Measurements from ENCODE around the gene TMEM221. TPM values are rescaled to one million over a fixed set of nuclear protein-coding genes. Genes with fewer than 3 reads are reported as not detected.

TMEM221 gene
- total RNA-seq, 1 donor from 2014 or later, result 0.37 TPM

DNA sequence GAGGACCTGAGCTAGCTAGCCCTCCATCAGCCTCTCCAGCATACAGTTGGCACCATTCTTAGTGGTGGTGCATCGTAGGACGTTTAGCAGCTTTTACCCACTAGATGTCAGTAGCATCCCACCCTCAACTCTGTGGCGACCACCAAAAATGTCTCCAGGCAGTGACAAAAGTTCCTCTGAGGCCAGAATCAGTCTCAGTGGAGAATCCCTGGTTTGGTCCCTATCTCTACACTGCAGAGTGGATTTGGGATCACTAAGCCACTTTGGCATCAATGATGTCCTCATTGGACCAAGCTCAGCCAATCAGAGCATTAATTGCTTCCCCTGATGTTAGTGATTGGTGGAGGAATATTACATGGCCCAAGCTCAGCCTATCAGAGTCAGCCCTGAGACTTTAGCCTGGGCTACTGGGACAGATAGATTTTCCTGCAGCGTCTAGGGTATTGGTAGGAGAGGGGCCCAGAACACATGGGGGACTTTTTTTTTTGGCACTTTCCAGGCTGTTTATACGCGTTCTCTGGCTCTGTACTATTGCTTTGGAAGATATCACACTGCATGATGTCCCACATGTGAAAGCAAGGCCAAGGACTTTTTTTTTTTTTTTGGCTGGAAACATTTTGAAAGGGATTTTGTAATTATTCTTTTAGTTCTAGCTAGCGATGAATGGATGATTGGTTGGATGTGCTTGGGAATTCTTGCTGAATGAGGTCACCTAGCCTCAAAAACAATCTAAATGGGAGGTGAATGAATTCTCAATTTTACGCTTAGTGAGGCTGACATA lies 7.0 kb downstream of the TMEM221 start:
- no peak for DNase-seq (ENCODE audit: low spot score)

DNA sequence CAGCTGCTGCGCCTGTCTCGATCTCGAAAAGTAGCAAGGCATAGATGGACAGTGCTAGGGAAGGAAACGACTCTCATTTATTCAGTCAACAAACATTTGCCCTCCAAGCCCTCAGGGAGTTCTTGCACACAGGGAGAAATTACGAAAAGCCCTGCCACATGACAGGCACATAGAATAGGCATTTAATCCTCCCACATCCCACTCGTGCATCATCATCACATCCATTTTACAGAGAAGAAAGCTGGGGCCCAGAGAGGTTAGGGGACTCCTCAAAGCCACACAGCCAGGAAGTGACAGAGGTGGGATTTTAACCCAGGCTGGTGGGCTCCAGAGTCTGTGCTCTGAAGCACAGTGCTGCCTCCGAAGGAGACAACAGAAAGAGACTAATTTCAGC lies 11.6 kb downstream of the TMEM221 start:
- no peak for DNase-seq (ENCODE audit: low spot score)

DNA sequence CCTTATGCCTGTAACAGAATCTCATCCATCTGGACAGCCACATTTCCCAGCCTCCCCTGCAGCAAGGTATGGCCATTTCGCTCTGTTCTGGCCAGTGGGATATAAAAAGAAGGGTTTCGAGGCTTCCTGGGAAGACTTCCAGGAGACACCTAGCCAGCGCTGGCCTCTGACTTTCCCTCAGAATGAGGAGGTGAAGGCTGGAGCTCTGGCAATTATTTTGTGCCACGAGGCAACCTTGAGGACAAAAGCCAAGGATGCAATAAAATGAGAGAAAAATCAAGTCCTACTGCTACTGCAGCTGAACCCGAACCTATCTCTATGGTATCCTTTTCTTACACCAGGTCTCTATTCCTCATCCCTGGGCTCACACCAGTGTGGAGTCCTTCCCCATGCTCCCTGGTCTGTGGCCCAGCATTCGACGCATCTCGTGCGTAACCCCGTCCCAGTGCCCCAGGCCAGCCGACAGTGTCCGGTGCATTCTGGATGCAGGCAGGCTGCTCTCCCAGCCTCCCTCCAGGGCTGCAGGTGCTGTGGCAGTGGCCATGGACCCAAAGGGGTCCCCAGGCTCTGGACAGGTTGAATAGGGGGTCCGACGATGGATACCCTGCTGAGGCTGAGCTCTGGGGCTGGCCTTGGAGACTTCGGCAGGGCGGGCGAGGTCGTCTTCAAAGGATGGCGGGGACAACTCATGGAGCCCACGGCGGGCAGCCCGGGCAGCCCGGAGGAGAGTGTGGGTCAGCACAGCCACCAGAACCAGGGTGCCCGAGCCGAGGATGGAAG lies 12.2 kb downstream of the TMEM221 start:
- no peak for DNase-seq (ENCODE audit: low spot score)

DNA sequence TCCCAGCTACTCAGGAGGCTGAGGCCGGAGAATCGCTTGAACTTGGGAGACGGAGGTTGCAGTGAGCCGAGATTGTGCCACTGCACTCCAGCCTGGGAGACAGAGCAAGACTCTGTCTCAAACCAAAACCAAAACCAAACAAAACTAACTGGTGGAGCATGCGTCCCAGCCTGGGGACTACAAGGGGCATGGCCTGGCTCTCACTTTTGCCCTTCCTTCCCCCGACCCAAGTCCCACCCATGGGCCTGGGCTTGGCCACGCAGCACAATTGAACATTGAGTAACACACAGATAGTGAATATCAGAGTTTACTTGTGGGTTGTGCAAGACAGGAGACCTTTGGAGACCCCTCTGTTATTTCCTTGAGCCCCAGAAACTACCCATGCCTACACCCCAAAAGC lies 13.2 kb downstream of the TMEM221 start:
- DNase-seq (ENCODE audit: low spot score), result no peak

DNA sequence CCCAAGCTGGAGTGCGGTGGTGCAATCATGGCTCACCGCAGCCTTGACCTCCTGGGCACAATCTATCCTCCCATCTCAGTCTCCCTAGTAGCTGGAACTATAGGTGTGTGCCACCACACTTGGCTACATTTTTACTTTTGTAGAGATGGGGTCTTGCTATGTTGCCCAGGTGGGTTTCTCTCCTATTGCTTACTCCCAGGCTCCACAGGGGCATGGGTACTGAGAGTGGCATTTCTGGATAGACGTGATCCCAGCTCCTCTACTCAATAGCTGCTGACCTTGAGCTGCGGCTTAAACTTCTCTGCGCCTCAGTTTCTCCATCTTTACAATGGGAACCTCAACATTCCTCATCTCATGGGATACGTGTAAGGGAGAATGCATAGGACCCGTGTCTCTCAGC lies 17.1 kb downstream of the TMEM221 start:
- DNase-seq (ENCODE audit: low spot score), result no peak

DNA sequence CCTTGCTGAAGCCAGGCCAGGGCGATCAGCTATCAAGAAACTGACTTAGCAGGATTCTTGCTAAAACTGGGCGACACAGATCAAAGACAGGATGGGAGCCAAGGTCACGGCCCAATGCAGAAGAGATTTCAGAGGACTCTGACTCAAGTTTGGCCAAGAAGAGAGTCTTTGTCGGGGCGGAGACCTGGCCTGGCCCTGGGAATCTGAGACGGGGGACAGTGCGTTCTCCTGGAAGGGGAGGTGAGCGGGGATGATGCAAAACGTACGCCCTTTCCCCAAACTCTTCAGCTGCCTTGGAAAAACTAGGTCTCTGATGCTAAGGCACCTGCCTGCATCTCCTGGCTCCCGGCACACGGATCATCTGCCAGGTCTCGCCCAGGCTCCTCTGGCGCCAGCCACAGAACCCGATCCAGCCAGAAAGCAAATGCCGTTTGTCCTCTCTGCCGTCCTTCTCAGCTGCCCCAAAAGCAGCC lies 18.8 kb downstream of the TMEM221 start:
- no peak for DNase-seq (ENCODE audit: low spot score)

DNA sequence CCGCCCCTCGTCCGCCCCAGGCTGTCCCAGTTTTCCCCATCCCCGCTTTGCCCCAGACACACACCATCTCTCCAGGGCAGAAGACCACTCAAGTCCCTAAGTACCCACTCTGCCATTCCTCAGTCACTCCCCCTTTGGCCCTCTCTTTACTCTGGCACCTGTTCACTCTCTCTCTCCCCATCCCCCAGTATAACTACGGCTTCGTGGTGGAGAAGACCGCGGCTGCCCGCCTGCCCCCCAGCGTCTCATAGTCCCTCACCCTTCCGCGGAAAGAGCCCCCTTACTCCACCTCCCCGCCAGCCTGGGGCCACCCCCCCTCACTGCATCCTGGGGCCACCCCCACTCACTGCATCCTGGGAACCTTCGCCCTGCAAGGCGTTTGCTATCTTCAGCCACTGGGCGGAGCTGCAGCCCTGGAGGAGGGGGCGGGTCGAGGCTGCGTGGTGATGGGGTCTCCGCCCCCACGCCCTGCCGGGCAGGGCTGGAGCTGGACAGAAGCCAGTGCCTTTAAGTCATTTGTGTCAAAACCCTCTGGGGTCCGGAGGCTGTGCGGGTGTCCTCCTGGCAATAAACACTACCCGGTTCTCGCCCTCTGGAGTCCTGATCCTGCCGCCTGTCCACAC lies 23.6 kb downstream of the TMEM221 start:
- no peak for DNase-seq (ENCODE audit: low spot score)

DNA sequence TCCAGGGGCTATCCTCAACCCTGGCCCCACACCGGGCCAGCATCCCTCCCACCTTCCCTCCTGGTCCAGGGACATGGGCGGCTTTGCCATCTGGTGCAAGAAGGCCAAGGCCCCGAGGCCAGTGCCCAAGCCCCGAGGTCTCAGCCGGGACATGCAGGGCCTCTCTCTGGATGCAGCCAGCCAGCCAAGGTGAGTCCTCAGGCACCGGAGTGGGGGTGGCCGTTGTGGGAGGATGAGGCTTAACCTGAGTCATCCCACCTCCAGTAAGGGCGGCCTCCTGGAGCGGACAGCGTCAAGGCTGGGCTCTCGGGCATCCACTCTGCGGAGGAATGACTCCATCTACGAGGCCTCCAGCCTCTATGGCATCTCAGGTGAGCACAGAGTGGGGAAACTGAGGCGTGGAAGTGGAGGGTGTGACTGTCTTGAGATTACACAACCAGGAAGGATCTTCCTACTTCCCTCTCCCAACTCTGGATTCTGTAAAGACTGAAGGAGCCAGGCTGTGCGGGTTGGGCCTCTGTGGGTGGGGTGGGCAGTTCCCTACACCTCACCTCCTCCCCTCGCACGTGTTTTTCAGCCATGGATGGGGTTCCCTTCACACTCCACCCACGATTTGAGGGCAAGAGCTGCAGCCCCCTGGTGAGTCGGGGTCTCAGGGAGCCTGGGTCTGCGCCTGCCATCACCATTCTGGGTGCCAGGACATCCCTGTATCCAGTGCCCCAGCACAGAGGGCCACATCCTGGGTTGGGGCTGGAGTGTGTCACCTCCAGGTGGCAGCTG lies 24.8 kb downstream of the TMEM221 start:
- DNase-seq (ENCODE audit: low spot score), result no peak

DNA sequence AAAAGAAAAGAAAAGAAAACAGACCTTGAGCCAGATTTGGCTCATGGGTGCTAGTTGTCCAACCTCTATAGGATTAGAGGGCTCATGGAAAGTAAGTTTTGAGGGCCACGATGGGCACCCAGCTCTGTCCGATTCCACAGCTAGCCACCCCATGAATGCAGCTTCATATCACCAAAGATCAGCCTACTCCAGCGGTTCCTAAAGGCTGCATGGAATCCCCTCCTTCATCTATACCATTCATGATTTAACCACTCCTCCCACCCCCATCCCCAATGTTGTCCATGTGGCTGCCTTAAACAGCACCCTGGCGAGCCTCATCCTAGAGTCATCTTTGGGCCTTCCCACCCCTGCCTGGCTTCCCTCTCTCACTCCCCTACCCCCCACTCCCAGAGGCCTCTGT lies 26.5 kb downstream of the TMEM221 start:
- DNase-seq (ENCODE audit: low spot score), result no peak

DNA sequence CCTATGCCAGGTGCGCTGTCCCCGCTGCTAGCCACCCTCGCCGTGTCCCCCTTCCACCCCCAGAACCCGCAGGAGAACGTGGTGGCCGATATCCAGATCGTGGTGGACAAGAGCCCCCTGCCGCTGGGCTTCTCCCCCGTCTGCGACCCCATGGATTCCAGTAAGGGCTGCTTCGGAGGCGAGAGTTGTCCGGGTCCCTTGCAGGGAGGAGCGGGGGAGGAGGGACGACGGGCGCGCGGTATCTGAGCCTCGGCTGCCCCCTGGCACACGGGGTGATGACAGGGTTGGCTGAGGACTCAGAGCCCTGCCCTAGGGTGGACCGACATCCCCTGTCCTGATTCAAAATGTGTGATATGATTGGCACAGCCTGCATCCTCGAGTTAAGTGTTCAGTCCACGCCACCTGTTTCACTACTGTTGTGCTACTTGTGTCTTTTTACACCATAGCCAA lies 28.0 kb downstream of the TMEM221 start:
- DNase-seq (ENCODE audit: low spot score), result peak; percentile 27

DNA sequence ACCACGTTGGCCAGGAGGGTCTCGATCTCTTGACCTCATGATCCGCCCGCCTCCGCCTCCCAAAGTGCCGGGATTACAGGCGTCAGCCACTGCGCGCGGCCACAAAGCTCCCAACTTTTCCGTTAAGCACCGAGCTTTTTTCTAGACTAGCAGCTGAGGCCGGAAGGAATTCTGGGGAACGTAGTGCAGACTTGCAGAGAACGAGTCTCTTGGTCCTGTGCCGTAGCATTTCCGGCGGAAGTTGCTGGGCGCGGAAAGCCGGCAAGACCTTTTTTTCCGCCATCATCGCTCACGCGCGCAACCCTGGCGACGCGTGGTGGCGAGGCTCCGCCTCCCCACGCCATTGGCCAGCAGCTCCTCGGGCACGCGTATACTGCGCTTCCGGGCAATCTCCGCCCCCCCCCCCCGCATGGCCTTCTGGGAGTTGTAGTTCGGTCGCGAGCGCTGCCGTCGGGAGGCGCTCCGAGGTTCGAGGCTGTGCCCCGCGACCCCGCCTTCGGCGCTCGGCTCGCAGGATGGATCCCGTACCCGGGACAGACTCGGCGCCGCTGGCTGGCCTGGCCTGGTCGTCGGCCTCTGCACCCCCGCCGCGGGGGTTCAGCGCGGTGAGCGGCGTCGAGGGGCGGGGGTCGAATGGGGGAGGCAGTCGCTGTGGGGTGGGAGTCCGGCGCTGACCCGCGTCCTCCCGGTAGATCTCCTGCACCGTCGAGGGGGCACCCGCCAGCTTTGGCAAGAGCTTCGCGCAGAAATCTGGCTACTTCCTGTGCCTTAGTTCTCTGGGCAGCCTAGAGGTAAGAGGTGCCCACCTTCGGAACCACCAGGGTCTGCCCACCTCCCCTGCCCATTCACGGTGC lies 28.6 kb downstream of the TMEM221 start, which contains the start of gene MVB12A:
Gene MVB12A, plus strand, starts transcription at position 427 of the 854 bp plus-strand sequence. Its CDS starts 89 bp downstream, at position 516.
- peak; percentile 99 for DNase-seq (ENCODE audit: low spot score)

DNA sequence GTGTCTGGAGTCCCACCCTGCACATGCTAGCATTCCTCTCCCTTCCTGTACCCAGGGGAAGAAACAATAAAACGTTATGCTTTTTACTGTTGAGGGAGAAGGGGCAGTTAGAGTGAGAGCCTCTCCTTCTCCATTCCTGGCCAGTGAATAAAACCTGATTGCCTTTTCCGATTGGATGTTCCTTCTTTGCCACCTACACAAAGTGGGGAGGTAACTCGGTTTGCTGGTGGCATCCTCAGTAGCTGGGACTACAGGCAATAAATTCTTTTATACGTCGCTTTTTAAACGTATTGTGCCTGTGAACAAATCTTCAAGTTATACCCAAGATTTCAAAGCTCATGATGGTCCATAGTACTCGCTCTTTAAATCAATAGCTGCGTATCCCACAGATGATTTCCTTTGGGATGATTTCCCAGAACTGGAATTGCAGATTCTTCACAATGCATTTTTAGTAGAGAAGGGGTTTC lies 29.3 kb downstream of the TMEM221 start:
- no peak for DNase-seq (ENCODE audit: low spot score)

DNA sequence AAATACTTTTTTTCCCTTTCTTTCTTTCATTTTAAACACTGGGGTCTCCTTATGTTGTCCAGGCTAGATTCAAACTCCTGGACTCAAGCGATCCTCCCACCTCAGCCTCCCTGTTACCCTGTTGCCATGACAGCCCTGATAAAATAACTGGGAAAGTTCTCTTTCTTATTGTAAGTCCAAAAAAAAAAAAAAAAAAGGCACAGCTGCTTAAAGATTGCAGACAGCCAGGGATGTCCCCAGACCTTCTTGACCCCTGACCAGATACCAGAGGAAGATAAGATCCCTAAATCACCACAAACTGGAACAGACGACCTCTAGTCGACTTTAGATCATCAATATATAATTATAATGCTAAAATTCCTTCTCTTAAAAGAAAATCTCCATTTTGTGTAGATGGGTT lies 29.8 kb downstream of the TMEM221 start:
- no peak for DNase-seq (ENCODE audit: low spot score)

DNA sequence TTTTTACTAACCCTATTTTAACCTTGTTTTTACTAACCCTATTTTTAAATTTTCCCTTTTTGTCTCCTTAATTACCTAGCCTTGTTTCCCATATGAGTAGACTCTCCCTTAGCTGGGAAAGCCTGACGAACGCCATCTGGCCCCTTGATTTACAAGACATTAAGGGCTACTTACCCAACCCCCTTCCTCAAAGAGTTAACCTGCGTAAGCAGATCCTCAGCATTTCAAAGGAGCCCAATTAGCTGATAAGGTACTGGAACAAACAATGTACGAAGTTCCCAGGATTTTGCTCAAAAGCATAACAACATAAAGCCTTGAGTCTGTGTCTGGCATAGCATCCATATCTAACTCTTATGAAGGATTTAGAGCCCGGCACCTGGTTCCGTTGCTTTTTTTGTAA lies 33.3 kb downstream of the TMEM221 start:
- DNase-seq (ENCODE audit: low spot score), result no peak

DNA sequence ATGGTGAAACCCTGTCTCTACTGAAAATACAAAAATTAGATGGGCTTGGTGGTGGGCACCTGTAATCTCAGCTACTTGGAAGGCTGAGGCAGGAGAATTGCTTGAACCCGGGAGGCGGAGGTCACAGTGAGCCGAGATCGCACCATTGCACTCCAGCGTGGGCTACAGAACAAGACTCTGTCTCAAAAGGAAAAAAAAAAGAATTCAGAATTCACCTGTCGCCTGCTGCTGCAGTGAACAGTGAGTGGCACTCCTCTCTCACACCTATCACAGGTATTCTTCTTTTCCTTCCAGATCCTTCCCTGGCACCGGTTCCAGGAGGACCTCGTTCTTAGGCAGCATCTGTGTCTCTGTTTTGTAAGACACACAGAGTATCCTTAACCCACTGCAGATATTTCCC lies 34.4 kb downstream of the TMEM221 start:
- no peak for DNase-seq (ENCODE audit: low spot score)

DNA sequence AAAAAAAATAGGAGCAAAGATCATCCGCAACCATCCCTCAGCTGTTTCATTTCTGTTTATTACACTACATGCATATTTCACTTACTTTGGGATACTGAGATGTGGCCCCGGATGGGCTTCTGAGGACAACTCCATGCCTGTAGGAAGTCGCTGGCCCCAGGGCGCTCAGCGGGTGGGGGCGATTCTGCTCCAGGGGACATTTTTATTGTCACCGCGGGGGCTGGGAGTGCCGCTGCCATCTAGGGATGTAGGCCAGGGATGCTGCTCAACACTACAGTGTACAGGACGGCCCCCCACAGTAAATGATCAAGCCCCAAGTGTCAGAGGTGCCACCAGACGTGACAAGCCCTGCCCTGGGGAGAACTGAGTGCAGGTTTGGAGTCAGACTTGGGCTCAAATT lies 36.7 kb downstream of the TMEM221 start:
- no peak for DNase-seq (ENCODE audit: low spot score)

DNA sequence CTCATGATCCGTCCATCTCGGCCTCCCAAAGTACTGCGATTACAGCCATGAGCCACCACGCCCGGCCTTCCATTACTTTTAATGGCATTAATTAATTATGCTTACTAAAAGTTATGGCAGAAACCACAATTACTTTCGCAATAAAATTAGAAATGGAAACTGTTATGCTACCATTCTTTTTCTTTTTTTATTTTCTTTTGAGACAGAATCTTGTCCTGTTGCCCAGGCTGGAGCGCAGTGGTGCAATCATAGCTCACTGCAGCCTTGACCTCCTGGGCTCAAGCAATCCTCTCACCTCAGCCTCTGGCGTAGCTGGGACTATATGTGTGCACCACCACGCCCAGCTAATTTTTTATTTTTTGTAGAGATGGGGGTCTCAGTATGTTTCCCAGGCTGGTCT lies 38.5 kb downstream of the TMEM221 start:
- no peak for DNase-seq (ENCODE audit: low spot score)

DNA sequence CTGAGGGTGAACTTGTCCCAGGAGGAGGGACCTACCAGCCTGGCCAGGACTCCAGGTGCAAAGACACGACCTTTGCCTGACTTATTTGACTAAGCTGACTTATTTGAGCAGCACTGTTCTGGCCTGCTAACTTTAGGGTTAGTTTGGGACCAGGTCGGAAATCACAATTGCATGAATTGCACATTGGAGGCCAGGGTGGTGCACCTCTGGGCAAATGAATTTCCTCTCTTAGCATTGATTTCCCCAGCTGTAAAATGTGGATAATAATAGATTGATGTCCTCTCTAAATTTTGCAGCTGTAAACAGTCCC lies 41.6 kb downstream of the TMEM221 start:
- no peak for DNase-seq (ENCODE audit: low spot score)

DNA sequence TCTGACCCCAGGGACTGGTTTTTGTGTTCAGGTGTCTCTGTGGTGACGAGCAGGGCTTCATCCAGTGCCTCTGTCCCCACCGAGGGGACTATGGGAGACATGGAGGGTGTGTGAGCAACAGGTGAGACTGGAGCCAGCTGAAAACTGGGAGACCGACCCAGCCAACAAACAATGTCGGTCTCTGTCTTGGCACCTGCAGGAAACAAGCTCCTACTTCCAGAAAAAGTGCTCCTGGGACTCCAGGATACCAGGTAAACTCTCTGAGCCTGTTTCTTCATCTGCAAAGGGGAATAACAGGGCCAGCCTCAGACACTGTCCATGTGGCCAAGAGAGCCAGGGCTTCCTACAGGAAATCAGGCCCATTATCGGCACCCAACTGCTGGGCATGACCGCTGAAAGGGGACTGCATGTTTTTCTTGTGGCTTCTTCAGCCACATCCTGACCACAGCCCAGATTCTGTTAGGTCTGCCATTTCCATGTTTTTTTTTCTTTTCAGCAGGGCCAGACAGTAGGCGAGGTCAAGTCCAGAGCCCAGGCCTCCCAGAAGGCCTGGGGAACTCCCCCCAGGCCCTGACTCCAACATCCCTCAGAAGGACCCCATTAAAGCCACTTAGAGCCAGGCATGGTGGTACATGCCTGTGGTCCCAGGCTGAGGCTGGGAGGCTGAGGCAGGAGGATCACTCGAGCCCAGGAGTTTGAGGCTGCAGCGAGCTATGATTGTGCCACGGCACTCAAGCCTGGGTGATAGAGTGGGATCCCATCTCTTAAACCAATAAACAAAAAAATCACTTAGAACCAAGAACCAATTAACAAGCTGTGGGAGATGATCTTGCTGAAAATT lies 42.2 kb downstream of the TMEM221 start:
- no peak for DNase-seq (ENCODE audit: low spot score)
